ENCODE results near the gene SEMA3C. TPM values are rescaled to one million over a fixed set of nuclear protein-coding genes. Genes with fewer than 3 reads are reported as not detected.

Gene SEMA3C
- total RNA-seq, 1 donor from 2014 or later = 0.85 TPM

DNA sequence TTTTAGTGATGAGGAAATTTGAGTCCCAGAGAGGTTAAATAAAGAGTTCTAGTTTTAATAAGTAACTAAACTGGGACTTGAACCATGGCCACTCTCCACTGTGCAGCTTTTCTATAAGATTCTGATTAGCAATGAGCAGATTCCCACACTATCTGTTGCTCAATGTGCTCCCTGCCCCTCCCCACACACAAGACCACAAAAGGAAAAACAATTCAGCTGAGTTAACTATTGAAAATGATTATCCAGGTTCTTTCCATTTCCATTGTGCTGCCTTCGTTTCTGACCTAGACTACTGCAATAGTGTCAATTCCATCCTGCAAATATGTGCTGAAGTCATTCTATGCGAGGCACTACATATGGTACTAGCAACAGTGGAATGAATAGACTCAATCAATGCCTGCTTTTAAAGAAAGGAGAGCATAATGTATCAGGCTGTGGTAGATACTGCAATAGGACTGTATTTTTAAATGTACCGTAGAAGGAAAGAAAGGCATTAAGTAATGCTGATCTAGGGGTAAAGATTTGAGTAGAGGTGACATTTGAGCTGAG, 97.0 kb downstream of the SEMA3C start:
- no peak for DNase-seq

DNA sequence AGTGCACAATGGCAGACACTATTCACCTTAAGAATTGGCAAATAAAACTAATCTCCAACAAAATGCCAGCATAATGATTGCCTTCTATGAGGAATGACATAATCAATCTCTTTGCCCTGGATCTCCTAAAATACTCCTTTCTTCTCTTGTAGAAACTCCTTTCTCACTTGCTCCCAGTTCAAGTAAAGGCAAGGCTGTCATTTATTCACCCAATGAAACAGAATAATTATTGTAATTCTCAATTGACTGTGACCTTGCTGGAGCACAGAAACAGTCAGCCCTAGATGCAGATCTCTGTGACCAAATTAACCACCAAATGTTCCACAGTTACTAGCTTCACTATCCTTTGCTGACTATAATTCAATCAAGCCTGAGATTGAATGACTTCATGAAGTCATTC, 99.3 kb downstream of the SEMA3C start:
- DNase-seq = no peak

DNA sequence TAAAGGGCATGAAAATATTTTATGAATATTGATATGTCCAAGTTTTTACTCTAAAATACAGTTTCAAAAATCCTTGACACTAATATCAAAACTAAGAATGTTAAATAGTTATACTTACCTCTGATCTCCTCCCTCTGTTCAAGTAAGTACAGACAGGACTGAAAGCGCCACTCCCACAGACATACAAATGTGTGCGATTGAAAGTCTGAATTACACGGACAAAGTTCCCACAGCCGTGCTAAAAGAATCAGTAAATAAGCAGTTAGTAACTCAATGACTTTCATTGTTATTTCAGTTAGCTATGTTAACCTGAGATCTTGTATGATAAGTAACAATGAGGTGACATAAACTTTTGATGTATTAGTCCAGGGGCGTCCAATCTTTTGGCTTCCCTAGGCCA, 100.7 kb downstream of the SEMA3C start:
- no peak for DNase-seq

DNA sequence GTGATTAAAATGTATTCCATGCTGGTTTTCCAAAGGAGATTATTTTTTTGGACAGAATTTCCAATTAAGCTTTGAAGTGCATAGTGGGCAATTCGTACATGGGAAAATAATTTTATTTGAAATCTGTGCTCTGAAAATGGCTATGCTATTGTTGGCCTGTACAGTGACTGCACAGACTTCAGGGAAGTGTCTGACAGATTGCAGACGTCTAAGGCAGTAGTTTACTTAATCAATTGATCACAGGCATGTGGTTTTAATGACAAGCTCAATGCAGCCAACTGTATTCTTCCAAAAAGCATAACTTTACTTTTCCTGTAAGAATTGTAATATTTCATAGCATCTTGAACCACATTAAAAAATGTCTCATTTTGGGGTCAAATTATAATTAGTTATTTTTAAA, 102.0 kb downstream of the SEMA3C start:
- DNase-seq = no peak

DNA sequence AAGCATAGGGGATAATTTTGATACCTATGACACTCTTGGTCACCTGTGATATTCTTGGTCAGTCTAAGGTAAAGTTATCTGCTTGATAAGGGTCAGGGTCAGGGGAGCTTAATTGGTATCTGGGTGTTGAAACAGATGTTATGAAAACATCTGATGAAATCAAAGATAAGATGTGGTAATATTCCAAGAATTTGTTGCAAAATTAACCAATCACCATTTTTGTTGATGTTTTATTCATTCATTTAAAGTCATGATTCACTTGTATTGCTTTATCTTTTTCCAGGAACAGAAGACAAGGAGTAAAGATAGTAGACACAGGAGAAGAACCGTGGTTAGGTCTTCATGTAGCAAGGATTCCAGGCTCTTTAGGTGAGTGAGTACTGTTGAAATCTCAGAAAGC, 103.1 kb downstream of the SEMA3C start:
- no peak for DNase-seq

DNA sequence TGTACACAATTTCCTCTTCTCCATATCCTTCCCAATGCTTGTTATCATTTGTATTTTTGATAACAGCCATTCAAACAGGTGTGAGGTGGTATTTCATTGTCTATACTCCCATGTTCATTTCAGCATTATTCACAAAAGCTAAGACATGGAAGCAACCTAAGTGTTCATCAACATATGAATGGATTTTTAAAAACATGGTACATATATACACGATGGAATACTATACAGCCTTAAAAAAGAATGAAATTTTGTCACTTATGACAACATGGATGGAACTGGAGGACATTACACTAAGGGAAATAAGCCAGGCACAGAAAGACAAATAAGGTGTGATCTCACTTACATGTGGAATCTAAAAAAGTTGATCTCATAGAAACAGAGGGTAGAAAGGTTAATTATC, 109.3 kb downstream of the SEMA3C start:
- DNase-seq = no peak

DNA sequence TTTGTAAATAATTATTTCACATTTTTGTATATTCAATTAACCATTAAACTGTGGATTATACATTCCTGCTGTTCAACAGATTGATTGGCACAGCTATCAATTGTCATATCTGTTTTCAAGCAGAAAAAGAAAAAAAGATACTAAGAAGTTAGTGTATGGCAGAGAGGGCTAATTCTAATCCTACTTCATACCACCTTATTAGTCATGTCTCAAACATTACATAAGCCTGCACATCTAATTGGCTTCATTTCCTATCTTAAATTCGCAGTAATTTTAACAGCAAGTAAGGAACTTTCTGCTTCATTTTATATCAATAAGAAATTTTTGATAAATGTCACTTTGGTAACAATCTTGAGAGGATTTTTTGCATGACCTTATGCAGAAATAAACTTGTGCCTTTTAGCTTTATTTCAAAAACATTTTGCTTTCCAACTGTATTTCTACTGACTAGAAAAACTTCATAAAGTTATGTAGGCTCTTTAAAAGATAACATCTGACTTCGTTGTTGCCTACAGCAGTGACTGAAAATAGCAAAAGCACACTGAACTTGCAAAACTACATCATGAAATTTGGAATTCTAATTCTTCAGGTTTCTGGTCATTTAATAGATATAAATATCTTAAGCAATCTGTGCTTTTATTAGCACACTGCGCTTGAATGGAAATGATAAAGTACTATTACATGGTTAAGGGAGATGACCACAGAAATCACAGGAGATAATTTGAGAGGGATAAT, 111.5 kb downstream of the SEMA3C start:
- DNase-seq = no peak

DNA sequence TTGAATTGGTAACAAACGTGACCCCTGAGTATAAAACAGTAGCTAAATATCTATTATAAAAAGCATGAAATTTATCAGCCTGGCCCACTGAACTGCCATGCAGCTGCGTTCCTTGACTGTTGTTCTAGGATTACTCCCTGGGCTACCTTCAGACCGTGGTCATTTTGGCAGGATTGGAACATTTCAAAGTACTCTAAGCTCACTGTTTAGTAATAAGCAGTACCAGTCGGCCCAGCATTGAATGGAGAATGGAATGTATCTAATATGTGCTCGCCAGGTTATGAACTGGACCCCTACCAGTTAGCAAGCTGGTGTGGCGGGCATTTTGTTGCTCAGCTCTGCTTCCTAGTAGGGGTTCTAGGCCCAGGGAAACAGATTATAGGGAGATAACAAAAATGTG, 112.2 kb downstream of the SEMA3C start:
- no peak for DNase-seq

DNA sequence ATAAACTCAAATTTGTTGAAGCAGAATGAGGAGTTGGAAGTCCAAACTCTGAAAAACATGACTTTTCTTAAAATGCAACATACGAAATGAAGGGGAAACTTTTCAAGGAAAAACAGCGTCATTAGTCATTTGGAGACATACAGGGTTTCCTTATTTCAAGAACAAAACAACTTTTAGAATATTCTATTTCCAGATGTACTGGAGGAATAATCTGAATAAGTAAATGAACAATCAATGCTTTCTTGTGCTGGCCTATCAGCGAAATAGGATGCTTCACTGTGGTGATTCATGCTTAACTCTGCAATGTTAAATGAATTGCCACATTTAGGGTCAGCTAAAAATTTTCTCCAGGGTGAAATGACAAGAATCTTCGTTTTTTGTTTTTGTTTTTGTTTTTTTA, 114.3 kb downstream of the SEMA3C start:
- DNase-seq = no peak

DNA sequence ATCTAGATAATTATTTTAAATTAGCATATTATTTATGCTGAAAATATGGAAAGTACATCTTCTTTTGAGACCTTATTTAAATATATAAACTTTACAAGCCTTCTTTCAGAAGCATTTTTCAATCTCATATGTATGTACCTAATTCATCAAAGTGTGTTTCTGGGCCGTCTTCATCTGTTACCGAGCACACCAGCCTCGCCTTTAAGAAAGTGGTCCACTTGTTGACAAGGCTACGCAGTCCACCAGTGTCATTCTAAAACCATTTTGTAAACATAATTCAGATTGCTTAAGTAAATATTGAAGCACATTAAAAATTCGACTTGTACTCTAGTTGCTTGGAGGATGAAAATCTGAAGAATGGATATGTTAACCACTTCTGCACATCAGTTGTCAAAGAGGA, 116.3 kb downstream of the SEMA3C start:
- no peak for DNase-seq

DNA sequence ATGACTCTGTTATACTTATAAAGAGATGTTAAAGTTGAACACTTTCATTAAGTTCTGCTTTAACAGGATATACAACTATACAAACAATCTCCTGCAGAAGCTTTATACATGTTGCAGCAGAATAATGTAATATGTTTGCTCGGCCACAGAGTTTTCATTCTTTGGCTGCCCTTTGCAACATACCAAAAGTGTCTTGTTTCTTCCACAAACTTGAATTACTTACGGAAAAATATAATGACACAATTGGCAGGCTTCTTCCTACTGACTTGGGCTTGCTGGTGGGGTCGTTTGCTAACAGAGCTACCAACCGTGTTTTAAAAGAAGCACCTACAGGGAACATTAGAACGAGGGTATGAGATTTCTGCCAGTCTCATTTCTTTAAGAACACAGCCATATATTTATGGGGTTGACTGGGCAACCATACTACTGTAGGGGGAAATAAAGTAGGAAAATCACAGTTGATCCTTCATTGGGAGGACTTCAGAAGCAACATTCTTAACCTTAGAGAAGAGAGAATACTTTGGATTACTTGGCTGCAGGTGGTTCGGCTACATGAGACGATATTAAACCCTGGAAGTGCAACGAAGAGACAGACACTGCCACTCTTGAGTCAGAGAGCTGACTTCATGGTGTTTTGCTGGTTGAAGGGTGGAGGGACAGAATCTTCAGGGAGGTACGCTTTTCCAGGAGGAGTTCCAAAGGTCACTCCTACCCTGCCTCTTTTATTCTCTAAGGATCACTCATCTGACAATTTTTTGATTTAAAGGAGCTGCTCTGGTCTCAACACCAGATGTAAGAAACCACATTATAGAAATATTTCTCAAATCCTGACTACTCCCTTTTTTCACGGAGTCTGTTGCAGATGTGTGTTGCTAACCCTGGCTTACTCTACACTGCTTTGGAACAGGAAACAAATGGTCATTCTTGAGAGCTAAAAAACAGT, 123.9 kb downstream of the SEMA3C start:
- no peak for DNase-seq

DNA sequence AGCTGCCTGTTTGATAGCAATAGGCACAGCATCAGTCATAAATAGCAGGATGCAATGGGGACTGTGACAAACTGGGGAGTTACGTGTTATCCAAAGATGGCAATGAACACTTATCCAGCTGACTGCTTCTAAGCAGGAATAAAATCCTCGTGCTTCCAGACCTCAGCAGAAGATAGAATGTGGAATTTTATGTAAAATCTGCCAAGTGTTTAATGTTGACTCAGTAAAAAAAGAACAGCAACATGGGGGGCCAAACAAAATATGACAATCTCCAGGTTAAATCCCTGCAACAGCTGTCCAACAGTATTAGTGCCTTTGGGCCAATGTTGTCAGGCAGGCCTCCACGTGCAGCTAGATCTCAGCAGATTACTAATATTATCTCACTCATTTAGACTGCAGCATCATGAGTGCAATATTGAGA, 127.3 kb downstream of the SEMA3C start:
- no peak for DNase-seq

DNA sequence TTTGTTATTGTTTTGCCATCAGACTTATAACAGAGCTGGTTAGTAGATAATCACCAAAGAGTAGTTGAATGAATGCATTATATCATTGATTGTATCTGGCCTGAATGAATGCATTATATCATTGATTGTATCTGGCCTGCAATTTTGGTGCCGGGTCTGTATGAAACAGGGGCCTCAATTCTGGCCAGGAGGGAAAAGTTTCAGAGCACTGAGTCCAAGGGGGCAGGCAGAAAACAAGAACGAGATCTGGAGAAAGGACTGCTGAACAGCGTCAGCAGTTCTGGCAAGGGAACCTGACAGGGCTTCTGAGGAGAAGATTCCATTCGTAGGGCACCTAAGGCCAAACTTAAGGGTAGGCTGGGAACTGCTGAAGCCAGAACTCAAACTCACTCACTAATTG, 128.0 kb downstream of the SEMA3C start:
- DNase-seq = no peak

DNA sequence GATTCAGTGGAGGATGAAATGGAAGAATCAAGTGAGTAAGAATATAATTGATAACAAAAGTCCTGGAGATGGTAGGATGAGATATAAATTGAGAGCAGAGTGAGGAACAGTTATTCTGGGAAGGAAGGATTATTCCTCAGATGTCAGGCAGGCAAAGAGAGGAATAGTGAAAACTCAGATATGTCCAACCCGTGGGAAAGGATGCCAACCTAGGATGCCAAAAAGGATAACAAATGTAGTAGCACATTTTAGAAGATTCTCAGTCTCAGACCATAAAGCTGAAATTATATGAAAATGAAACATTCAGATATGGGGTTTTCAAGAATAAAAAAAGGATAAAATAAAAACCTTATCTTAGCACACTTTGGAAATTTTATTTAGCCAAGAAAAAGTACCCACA, 131.1 kb downstream of the SEMA3C start:
- no peak for DNase-seq

DNA sequence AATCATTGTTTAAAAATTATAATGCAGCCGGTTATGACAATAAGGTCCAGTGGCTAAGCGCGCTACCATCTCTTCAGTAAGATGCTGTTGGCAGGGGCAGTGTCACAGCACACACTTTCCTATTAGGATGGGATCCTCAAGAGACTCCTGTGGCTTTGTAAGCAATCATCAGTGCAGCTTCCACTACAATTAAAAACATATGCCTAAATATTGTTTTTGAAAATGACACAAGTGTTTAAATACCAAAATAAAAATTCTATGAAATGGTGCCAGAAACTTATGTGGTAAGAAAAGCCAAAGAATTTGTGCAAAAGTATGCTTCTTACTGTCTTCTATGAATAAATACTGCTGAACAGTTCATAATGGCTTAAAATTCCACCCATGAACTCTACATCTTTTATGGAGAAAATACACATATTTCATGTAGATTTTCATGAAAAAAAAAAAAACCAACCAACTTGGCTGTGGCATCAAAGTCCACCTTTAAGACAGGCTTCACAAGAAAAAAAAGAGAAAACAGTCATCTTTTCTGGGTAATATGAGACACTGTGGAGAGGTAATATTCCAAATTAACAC, 132.8 kb downstream of the SEMA3C start:
- DNase-seq = no peak

DNA sequence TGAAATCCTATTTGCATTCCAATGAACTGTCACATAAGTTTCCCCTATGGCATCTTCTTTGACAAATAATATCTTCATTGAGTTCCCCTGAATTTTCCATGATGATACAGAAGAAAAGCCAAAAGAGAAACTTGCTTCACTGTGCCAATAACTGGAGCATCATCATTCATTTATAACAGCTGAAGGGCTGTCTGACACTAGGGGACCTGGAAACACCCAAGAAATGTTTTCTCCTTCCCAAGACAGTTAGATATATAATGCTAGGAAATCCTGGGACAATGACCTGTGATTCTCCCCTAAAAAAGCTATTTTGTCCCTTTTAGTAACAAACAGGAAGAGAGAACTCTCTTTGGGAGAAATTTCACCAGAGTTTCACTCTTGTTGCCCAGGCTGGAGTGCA, 133.6 kb downstream of the SEMA3C start:
- DNase-seq = no peak

DNA sequence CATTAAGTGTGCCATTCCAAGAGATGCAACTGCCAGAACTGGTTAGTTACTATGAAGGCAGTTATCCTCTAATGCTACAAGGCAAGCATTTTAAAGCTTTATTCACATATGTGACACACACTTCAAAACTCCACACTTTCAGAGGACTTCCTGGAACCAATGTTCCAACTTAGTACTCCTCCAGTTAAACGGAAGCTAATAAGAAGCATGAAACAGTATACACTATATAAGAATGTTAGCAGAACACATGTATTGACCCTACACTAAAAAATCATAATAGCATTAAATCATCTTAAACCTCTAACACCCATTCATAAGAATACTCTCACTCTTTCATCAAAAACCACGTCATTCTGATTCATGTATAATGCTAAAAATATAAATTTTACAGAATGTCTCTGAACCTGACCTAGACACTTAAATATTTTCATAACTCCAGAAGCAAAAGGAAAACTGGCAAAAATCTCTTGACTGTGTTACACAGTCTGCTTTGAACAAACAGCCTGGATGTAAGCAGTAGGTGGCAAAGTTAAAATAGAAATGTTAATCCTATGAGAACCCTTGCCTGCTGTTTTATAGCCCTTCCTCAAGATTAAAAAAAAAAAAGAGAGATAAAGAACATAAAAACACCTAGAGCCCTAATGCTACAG, 135.0 kb downstream of the SEMA3C start:
- no peak for DNase-seq

DNA sequence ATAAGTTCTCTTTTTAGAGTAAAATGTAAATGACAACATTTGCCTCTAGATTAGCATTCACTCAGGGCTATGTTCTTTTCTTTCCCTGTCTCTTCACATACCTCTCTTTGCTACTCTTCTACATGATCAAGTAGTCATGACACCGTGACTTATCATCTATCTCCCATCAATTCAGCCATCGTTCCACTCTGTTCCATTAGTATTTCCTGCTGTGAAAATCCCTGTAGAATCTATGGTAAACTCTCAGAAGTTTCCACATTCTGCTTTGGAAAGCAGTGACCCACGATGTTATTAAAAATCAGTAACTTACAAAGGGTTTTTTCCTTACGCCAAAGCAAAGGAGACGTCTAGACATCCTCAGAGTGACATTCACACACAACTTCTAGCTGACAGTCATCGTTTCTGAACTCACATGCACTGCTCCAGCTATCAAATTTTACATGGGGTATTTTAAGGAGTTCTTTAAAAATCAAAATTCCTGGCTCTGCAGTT, 135.6 kb downstream of the SEMA3C start:
- DNase-seq = no peak

DNA sequence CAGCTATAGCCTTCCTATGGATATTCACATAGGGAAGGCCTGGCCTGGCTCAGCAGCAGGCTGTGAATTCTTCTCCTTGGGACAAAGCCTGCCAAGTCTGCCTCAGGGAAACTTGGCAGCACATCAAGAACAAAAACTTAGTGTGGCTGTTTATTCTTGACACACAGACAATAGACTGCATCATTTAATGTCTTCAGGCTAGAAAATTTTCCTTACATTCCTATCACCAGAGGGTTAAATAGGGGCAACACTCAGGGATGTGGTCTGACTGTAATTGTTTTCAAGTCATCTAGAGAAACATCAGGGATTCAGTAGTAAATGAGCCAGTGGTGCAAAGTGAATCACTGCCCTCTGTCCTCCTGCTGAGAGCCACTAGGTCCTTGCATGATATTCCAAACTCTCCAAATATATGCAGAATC, 137.3 kb downstream of the SEMA3C start:
- DNase-seq = peak; percentile 45

DNA sequence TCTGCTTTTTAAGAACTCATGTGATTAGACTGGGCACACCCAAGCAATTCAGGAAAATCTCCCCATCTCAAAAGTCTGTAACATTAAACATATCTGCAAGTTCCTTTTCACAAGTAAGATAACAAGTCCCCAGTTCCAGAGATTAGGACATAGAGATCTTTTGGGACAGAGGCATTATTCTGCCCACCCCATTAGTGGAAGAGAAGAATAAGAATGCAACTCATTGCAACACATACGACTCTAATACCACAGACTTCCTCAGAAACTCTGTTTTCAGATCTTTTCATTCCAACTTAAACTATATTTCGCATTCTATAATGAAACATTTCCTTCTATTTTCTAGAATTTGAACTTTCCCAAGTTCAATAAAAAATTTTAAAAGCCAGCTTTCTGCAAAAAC, 137.7 kb downstream of the SEMA3C start:
- no peak for DNase-seq

DNA sequence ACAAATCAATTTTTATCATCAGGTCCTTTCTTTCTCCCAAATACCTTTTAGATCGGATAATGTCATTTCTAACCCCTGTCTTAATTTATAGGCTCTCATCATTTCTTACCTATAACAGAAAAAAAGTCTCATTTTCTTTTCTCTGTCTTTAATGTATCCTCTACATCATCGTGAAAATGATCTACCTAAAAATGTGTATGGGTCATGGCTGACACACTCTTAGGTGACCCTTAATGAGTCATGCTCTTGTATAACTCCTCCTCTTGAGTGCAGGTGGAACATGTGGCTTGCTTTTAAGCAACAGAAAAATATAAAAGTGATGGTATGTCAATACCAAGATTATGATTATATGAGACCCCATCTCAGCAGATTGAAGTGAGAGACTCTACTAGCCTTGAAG, 139.4 kb downstream of the SEMA3C start:
- no peak for DNase-seq

DNA sequence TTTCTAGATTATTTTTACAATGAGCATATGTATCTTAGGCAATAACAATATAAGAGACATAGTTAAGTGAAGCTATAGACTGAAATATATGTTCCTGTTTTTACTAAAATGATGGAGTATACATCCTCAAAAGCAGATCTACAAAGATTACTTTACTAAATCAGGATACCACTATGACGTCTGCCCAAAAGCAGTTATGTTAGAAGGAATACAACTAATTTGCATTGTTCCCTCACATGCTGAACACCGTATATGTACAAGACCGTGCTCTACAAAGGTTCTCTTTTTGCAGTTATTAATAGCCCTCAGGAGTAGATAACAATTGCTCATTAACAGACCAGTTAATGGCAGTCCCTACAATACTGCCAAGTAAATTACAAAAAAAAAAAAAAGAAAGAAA, 143.0 kb downstream of the SEMA3C start:
- no peak for DNase-seq

DNA sequence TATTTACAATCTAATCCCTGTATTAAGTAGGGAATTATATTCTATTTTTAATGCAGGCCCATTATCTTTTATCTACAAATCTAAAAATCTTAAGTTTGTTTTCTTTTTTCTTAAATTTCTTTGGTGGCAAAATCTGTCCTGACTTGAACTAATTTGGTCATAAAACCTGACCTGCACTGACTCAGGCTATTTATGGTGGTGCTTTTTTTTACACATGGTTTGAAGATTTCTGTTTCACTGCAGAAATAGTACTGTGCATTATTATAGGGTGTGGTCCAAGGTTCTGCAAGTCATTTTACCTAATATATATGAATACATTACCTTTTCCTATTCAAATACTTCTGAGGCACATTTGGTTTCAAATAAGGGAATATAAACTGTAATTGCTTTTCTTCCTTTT, 143.4 kb downstream of the SEMA3C start:
- no peak for DNase-seq

Measured in dermis blood vessel endothelial cell (primary cell).